Measurements from ENCODE around the gene CYTH1. TPM values are rescaled to one million over a fixed set of nuclear protein-coding genes. Genes with fewer than 3 reads are reported as not detected.

The CYTH1 gene
- total RNA-seq, 4 donors from 2014 or later, result 88.3 to 262 (median 109) TPM

- no peak overlapping the region for H3K27ac ChIP-seq
- no peak overlapping the region for H3K4me3 ChIP-seq
- TF ChIP-seq POLR2A (IDR thresholded peaks at IDR 0.05) (no peak), CTCF (IDR thresholded peaks at IDR 0.05) (no peak)
- H3K27me3 ChIP-seq, result no peaks in the 10 kb centered on the region
- H3K4me1 ChIP-seq, result peaks cover 0 to 3% (median 0%) of the 10 kb centered on the region in 4 donors
- H3K36me3 ChIP-seq, result peaks cover 0 to 85% (median 0%) of the 10 kb centered on the region in 3 donors
- DNase-seq, result no peak
- no peaks in the 10 kb centered on the region for H3K9me3 ChIP-seq
These were observed 18.3 kb upstream of the CYTH1 start for GRCh38 chr17:78800132-78800931.

- peak; percentile 24 to 50 (median 35) for TF ChIP-seq CTCF (IDR thresholded peaks at IDR 0.05)
- no peak for TF ChIP-seq POLR2A (IDR thresholded peaks at IDR 0.05)
- Histone ChIP-seq H3K36me3 (peaks cover 0 to 89% (median 0%) of the 10 kb centered on the region in 3 donors), H3K27ac (no peak overlapping the region)
These were observed 16.9 kb upstream of the CYTH1 start for GRCh38 chr17:78798695-78799559.

GRCh38 chr17:78797691-78798585 lies 15.9 kb upstream of the CYTH1 start:
- no peaks in the 10 kb centered on the region for H3K27me3 ChIP-seq
- DNase-seq, result no peak
- H3K9me3 ChIP-seq, result no peaks in the 10 kb centered on the region
- H3K4me3 ChIP-seq, result no peak overlapping the region
- H3K27ac ChIP-seq, result no peak overlapping the region
- no peaks in the 10 kb centered on the region for H3K4me1 ChIP-seq
- TF ChIP-seq CTCF (IDR thresholded peaks at IDR 0.05) (no peak), POLR2A (IDR thresholded peaks at IDR 0.05) (no peak)
- H3K36me3 ChIP-seq, result peaks cover 0 to 86% (median 0%) of the 10 kb centered on the region in 3 donors

More at GRCh38 chr17:78798695-78799559, 16.9 kb upstream of the CYTH1 start:
- Histone ChIP-seq H3K4me3 (no peak overlapping the region), H3K4me1 (peaks cover 0 to 3% (median 0%) of the 10 kb centered on the region in 4 donors), H3K27me3 (no peaks in the 10 kb centered on the region), H3K9me3 (no peaks in the 10 kb centered on the region)
- no peak for DNase-seq

- H3K36me3 ChIP-seq, result peaks cover 0 to 80% (median 0%) of the 10 kb centered on the region in 3 donors
- no peak overlapping the region for H3K27ac ChIP-seq
- DNase-seq, result no peak
- no peaks in the 10 kb centered on the region for H3K9me3 ChIP-seq
- no peaks in the 10 kb centered on the region for H3K4me1 ChIP-seq
- no peak overlapping the region for H3K4me3 ChIP-seq
- TF ChIP-seq CTCF (IDR thresholded peaks at IDR 0.05), result no peak
- TF ChIP-seq POLR2A (IDR thresholded peaks at IDR 0.05), result no peak
- H3K27me3 ChIP-seq, result no peaks in the 10 kb centered on the region
These were observed 15.1 kb upstream of the CYTH1 start for GRCh38 chr17:78797213-78797612.

- no peak overlapping the region for H3K27ac ChIP-seq
- TF ChIP-seq POLR2A (IDR thresholded peaks at IDR 0.05) (no peak), CTCF (IDR thresholded peaks at IDR 0.05) (no peak)
- H3K4me1 ChIP-seq, result no peaks in the 10 kb centered on the region
- no peaks in the 10 kb centered on the region for H3K9me3 ChIP-seq
- DNase-seq, result no peak
- H3K36me3 ChIP-seq, result peaks cover 0 to 75% (median 0%) of the 10 kb centered on the region in 3 donors
- no peaks in the 10 kb centered on the region for H3K27me3 ChIP-seq
- no peak overlapping the region for H3K4me3 ChIP-seq
These were observed 14.4 kb upstream of the CYTH1 start for GRCh38 chr17:78796517-78796900.

Data from Peyer's patch (tissue), 4 donors.